C1 segment of cervical spinal cord (tissue), 14 donors: Measurements from ENCODE around the gene LMF1.
"Not testable (repeated sequence)": the region's sequence is repeated elsewhere in the genome, so short reads cannot be mapped to it uniquely, and the experiment has no call there.

Experiments
- DNase-seq, 14 donors: peaks; one replicate each; lab custom pipeline; 2025; lab: John Stamatoyannopoulos, UW

The LMF1 gene

DNA sequence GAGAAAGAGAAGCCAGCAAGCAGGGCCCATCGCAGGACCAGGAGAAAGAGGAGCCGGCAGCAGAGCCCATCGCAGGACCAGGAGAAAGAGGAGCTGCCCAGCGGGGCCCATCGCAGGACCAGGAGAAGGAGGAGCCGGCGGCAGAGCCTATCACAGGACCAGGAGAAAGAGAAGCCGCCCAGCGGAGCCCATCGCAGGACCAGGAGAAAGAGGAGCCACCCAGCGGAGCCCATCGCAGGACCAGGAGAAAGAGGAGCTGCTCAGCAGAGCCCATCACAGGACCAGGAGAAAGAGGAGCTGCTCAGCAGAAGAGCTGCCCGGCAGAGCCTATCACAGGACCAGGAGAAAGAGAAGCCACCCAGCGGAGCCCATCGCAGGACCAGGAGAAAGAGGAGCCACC, 88.1 kb downstream of the LMF1 start:
- DNase-seq = not testable (repeated sequence)

DNA sequence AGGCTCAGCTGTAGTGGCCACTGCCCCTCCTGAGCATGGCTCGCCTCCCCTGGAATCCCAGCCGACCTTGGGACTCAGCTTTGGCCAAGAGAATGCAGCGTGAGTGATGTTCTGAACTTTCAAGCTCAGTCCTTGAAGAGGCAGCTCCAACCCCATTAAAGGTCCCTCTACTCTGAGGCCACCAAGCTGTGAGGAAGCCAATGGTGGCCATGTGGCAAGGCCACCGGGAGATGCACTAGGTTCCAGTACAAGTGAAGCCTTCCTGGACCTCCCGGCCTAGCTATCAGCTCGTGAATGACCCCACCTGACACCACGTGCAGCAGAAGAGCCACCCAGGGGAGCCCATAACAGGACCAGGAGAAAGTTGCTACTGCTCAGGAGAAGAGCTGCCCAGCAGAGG, 88.5 kb downstream of the LMF1 start:
- DNase-seq = no peak

DNA sequence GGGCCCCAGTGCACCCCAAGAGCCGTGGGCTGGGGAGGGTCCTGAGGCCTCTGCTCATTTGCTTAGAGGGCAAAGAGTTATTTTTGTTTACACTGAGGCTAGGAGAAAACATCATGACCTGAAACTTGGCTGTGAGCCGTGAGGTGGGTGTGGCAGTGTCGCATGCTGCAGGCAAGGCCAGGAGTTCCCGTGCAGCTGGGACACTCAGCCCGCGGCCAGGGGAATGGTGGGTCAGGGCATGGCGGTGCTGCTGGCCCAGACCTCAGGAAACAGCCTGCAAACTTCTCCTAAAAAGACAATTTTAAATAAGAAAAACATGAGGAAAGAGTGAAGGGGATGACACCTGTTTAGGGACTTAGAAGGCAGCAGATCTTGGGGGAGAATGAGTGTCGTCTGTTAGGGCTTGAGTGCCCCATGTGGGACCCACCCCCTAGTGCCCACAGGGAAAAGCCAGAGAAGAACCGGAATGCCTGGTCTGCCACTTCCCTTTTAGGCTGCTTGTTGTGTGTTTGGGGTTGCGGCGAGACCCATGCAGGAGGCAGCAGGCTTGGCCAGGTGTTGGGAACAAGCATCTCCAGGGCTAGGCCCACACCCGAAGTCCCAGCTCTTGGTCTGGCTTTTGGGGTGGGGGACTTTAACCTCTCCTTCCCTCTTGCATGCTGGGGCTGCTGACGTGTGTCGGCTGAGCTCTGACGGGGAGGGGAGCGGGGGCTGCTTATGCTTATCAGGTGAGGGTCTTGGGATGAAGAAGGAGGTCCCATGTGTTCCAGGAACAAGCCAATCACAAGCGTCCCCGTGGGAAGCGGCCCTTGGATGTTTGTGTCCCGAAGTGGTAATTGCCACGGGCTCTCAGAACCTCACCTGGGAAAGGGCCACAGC, 89.3 kb downstream of the LMF1 start:
- DNase-seq = no peak

DNA sequence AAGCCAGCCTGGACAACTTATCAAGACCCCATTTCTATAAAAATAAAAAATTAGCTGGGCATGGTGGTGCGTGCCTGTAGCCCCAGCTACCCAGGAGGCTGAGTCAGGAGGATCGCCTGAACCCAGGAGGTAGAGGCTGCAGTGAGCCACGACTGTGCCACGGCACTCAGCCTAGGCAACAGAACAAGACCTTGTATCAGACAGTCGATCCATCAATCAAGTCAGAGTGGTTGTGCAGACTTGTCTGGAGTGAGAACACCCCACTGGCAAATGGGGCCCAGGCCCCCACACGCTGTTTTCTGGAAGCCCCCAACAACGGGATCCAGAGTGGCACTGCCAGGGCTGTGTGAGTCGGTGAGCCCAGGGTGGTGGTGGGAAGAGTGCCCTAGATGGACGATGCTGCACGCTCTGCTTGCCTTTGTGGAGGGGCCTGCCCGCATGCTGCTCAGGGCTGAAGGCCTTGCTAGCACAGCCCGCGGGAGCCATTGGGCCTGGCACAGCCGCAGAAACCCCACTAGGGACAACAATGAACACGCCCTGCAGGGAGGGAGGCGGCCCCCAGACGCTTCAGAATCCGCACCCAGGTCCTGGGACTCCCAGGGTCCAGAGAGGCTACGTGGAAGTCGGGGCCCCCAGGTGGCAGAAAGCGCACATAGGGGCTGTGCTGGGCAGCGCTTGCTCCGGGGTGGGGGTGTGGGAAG, 90.2 kb downstream of the LMF1 start:
- DNase-seq = no peak

DNA sequence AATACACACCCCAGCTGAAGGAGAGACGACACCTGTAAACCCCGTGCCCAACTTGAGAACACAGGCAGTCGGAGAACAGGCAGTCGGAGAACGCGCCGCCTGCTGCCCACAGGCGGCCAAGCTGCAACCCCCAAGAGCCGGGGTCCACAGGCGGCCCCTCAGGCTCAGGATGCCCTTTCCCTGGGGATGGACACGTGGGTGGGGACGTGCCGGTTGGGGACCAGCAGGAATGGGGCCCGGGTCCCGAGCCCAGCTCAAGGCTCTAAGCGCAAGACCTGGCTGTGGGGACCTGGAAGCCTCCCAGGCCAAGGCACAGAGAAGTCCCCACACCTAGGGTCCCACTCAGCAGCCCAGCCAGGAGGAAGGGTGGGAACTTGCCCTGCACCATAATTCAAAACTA, 90.8 kb downstream of the LMF1 start:
- no peak for DNase-seq

DNA sequence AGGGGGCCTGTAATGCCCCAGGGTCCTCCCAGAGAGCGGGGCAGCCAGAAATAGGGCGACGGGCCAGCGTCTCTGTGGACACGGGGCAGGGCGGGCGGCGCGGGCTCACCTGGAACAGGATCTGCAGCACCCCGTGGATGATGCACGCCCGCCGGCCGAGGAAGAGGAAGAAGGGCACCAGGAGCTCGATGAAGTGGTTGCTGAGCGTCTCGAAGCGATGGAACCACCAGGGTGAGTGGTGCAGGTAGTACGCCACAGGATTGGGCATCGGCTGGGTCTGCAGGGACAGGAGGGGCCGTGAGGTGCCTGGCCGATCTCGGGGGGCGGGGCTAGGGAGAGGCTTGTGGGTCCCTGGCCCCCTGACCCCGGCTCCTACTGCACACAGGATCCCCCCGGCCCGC, 91.3 kb downstream of the LMF1 start:
- DNase-seq = no peak

DNA sequence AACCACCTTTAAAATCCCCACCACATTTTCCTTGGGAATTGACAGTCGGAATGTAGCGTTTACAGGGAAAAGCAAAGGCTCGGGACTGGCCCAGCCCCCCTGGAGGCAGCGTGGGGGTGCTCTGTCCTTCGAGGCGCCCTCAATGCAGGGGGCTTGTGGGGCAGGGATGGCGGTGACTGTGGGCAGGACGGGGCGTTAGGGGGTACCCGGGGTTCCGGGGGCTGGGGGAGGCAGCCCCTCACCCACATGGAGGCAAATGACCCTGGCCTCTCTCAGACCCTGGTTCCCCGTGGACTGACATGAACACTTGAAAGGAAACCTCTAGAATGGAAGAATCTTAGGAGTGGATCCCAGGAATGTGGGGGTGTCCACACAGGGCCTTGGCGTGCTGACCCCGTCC, 91.9 kb downstream of the LMF1 start:
- no peak for DNase-seq

DNA sequence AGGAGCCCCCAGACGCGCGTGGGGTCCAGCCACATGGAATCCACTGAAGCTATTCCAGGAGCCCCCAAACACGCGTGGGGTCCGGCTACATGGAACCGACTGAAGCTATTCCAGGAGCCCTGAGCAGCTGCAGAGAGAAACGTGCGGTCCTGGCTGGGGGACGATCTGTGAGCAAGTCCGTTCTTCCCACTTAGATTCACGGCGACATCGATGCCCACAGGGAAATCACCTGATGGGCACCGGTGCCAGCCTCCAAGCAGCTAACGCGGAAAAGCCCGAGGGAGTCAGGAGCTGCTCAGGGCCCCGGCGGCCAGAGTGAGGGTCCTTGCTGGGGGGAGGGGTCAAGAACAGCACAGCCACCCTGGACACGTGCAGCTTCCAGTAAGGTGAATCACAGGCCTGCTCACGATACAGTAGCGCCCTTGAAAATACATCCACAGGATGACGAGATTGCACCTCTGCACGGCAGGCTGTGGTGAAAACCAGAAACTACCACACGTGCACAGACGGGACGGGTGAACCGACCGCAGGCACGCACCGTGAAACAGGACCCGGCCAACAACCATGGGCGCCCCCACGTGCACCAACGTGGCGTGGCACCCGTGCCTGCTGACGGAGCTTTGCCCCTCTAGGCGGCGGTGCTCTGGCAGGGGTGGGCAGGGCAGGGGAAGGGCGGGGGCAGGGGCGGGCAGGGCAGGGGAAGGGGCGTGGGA, 92.6 kb downstream of the LMF1 start:
- DNase-seq = no peak

DNA sequence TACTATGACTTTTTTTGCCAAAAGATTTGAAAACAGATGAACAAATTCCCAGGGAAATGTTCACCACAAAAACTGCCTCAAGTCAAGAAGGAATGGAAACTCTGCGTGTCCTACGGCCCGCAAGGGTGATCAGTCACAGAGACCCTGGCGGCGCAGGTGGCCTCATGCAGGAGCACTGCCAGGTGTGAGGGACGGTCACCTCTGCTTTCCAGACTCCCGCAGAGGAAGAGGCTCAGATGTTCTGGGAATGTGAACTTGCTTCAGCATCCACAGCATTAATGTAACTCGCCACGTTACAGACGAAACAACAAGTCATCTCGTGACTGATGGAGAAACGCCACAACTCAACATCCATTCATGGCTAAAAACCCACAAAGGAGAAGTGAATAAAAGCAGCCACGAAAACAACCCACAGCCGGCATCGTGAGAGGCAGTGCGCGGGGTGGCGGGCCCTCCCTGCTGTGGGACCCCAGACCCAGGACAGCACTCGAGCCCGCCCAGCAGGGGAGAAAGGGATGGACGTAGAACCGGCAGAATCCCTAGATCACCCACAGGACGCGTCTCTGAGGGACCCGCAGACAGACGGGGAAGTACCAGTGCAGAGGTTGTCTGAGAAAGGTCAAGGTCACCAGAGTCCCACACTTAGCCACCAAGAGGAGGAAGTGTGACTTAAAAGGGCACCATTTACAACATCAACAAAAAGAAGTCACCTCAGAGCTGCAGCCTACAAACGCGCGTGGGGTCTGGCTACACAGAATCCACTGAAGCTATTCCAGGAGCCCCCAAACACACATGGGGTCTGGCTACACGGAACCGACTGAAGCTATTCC, 93.3 kb downstream of the LMF1 start:
- DNase-seq = no peak

DNA sequence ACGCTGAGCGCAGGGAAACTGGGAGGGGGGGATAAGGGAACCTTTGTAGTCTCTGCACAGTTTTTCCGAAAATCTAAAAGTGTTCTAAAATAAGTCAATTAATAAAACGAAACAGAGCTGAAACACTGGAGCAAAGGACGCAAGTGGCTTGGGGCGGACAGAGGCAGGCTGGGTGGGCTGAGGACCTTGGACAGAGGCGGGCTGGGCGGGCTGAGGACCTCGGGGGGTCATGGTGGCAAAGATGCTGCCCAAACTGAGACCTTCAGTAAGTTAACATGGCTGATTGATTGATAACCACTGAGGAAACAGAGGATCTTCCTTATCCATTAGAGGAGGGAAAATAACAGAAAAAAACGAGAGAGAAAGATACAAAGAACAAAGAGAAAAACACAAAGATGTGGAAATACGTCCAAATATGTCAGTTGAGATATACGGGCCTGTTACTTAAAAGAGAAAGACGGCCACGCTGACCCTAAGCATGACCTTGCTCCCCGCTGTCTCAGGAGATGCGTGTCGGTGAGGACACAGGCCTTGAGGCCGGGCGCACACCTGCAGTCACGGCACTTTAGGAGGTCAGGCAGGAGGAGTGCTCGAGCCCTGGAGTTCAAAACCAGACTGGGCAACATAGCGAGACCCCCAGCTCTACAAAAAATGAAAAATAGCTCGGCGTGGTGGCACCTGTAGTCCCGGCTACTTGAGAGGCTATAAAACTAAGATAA, 94.1 kb downstream of the LMF1 start:
- no peak for DNase-seq

DNA sequence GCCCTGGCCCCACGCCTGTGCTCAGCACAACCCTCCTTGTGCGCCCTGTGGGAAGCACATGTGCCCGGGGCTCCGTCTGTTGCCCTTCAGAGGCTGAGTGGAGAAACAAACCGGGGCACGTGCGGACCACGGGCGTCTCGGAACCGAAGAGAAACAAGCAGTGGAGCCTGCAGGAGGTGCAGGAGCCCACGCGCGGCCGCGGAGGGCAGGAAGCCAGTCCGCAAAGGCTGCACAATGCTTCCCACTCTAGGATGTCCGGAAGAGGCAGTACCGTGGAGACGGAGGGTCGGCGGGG, 94.8 kb downstream of the LMF1 start:
- DNase-seq = no peak

DNA sequence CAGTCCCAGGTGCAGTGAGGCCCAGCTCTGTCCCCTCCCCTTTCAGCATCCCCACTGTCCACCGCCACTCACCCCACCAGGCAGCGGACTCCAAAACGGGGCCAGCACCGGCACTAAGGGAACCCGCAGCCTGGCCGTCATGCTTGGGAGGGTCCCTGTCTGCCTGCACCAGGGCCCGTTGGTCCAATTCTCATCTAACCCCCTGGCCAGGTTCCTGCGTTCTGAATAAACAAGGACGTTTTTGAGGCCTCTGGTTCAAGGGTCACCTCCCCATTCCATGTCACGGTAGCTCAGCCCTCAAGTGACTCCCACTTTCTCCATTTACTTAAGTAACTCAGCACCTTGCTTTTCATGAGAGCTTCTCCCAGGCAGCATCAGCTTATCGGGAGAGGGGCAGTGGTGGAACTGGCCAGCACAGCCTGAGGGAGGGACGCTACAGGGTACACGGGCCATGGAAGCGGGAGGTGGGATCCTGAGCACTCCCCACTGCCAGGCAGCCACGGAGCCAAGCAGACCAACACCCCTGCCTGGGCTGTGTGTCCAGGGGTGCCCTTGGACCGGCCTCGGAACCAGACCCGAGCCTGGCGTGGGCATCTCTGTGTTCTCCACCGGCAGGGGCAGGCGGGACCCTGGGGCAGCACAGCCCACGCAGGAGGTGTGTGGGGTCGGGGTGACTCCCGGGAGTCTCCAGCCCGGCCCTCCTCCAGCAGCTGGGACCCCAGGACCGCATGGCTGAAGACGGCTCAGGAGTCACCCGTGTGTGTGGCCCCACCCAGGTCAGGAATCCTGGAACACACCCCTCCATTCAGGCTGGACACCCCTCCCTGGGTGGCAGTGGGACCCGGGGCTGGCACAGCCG, 95.4 kb downstream of the LMF1 start:
- DNase-seq = no peak

DNA sequence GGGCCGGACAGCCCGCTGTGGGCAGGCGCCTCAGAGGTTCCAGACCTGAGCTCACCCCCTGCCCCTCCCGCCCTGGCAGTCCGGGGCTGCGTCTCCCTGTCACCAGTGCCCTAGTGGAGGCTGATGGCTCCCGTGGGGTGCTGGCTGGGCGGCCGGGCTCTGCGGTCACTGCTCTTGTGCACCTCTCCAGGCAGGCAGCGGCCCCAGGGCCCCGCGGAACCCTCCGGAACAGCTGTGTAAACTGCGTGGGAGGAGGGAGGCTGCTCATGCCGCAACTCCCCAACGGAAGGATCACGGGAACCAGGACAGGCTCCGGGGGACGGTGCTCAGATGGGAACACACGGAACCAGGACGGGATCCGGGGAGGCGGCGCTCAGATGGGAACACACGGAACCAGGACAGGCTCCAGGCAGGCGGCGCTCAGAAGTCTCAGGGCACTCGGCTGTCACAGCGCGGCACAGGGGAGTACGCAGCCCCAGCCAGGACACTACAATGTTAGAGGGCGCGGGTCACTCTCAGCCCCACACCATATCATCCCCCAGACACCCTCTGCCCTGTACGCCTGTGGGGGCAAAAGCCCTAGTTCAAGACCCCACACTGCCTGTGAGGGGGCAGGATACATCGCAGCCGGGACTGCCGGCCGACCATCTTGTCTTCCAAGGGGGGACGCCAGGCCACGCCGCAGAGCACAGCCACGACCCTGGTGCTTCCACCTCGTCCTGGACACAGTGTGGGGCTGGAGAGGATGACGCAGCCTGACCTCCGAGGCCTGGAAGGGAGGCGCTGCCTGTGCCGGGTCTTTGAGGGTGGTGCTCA, 96.2 kb downstream of the LMF1 start:
- no peak for DNase-seq

DNA sequence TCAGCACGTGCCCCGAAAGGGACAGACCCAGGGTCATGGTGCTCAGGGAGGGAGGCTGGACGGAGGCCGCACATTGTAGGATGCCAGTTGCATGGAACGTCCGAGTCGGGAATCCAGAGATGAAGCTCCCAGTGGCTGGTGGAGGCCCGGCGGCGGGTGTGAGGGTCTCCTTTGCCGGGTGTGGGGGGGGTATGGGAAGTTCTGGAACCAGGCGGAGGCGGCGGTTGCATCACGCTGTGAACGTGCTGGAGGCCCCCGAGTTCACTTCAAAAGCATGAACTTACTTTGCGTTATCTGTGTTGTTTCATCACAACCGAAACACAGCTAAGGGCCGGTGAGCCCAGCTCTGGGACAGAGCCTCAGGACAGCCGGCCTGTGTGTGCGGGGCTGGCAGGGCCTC, 96.9 kb downstream of the LMF1 start:
- no peak for DNase-seq

DNA sequence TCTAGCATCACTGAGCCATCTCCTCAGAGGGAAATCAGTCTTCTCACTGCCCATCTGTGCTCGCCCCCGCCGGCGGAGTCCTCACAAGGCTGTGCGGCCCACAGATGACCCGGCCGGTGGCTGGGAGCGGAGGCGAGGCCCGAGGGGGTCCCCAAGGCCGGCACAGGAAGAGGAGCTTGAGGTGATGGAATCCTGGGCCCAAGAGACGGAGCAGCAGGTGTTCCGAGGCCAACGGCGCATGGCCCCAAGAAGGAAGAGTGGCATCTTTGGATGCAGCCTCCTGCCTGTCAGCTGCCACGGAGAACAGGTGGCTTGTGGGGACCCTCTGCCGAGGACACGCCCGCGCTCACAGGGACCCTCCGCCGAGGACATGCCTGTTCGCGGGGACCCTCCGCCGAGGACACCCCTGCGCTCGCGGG, 97.5 kb downstream of the LMF1 start:
- DNase-seq = no peak

DNA sequence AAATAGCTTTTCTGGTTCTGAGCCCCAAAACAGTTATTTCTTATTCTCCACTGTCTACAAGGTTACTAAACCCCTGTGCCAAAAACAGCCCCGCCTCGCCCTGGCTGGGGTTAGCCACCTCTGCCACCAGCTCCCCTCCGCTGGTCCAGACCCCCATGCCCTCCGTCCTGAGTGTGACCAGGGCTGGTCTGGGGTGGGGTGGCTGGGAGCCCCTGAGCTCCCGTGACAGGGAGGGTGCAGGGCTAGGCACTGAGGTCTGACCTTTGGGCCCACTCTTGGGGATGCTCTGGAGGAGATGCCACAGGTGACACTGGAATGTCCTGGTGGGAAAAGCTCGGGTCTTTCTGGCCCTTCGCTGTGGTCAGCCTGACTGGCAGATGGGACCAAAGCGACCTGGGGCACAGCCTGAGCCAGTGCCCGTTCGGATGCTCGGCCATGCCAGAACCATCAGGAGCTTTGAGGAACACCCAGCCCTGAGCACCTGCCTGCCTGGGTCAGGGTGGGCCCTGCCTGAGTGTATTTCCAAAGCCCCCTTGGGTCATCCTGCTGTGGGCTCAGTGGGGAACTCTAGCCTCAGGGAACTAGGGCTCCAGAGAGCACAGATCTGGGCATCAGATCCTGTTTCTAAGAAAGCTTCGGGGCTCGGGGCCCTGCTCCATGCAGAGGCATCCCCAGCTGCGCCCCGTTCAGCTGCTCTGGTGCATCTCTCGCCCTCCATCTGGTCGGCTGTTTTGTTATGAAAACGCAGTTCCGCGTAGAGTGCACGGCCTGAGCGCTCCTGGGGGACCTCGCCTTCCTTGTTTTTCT, 98.1 kb downstream of the LMF1 start:
- no peak for DNase-seq

DNA sequence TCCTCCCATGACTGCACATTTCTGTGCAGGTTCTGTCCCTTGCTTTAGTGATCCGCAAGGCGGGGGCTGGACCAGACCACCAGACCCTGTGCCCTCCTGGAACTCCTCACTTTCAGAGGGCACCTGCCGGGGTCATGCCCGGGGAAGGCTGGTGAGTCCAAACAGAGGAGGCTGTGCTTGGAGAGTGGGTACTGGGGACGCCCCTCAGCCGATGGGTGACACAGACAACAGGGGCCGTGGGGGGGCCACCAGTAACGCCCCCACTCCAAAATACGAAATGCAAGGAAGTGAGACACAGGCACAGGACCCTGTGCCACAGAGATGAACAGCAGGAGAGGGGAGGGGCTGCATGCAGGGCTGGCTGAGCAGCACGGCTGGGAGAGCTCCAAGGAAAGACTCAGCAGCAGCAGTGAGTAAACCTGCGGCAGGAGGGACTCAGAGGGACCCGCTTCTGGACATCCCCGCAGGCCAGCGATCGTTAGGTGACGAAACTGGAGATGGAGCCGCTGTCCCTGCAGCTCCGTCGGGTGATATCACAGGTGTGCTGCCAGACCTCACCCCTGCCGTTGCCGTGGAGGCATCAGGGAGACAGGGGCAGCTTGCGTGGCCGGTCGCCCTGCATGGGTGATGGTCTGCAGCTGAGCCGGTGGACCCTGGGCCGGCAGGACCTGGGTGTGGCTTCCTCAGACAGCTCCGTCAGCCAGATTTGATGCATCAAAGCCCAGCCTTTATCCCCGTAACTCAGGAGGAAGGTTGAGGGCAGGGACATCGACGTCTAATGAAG, 99.0 kb downstream of the LMF1 start:
- no peak for DNase-seq
